MCF 10A (cell line): ENCODE data around the gene TXNRD1. TPM values are rescaled to one million over a fixed set of nuclear protein-coding genes. Genes with fewer than 3 reads are reported as not detected.

Source experiments
- BruUV-seq: library from RNA; stranded (reverse); fragments of 400-500 nt; replicated peaks from 2 replicates; lab custom pipeline; 2021; lab: Mats Ljungman, UMichigan
- CTCF ChIA-PET: fragments of 300-600 bp; sonication (Branson Sonifier 250); formaldehyde crosslinking; extraction: SDS; loops from one replicate; lab custom pipeline; 2021; ENCODE audit warnings: antibody characterized with exemption, inconsistent platforms; lab: Yijun Ruan, JAX
- POLR2A ChIA-PET: fragments of 300-600, 350-650 bp; sonication (Branson Sonifier 250); formaldehyde crosslinking; extraction: SDS; loops from one replicate; lab custom pipeline; 2020; ENCODE audit warnings: antibody characterized with exemption, inconsistent platforms; lab: Yijun Ruan, JAX
- DNase-seq: peaks from one replicate; pipeline ENCODE4 v3.0.0-alpha.2; 2018; ENCODE audit not compliant: unreplicated experiment
- H3K27ac Mint-ChIP-seq: one replicate; pipeline ENCODE4 v1.8.0; 2022; ENCODE audit warnings: mild to moderate bottlenecking, low read depth, mixed read lengths; ENCODE audit not compliant: unreplicated experiment
- H3K27me3 Mint-ChIP-seq: one replicate; pipeline ENCODE4 v1.8.0; 2022; ENCODE audit warnings: mixed read lengths; ENCODE audit not compliant: insufficient read depth, unreplicated experiment
- H3K36me3 Mint-ChIP-seq: one replicate; pipeline ENCODE4 v1.8.0; 2022; ENCODE audit warnings: mild to moderate bottlenecking, moderate library complexity, mixed read lengths; ENCODE audit not compliant: insufficient read depth, unreplicated experiment
- H3K4me1 Mint-ChIP-seq: one replicate; pipeline ENCODE4 v1.8.0; 2022; ENCODE audit warnings: mixed read lengths; ENCODE audit not compliant: insufficient read depth, unreplicated experiment
- H3K4me3 Mint-ChIP-seq: one replicate; pipeline ENCODE4 v1.8.0; 2022; ENCODE audit warnings: mild to moderate bottlenecking, moderate library complexity, mixed read lengths; ENCODE audit not compliant: unreplicated experiment
- H3K9me3 Mint-ChIP-seq: one replicate; pipeline ENCODE4 v1.8.0; 2022; ENCODE audit warnings: mixed read lengths; ENCODE audit not compliant: unreplicated experiment
- CTCF ChIP-seq: fragments of 200-600 bp; IDR thresholded peaks from one replicate; pipeline ENCODE4 v1.8.0; 2022; ENCODE audit warnings: antibody characterized with exemption, mild to moderate bottlenecking; ENCODE audit not compliant: unreplicated experiment
- intact Hi-C: fragments of 100-400 bp; cut with micrococcal nuclease; formaldehyde crosslinking; loops from 2 replicates; pipeline ENCODE4 v1.14.1; 2022
- total RNA-seq: library from RNA; stranded (reverse); gene quantifications from 2 replicates; pipeline ENCODE4 v1.2.3, GENCODE V29; 2022

Gene TXNRD1
- total RNA-seq, 1 experiment from 2014 or later = 64.0 TPM

DNA sequence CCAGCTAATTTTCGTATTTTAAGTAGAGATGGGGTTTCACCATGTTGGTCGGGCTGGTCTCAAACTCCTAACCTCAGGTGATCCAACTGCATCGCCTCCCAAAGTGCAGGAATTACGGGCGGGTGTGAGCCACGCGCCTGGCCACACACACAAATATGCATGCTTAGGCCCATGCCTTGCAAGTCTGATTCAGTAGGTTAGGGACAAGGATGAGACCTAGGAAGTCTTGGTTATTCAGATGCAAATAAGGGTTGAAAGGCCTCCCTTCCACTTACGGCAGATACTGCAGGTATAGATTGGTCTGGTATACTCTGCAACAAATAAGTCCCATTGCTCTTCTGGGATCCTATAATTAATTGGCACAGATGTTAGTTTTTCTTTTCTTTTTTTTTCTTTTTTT, 32.9 kb downstream of the TXNRD1 start:
- ChIA-PET POLR2A (no interaction called here), CTCF (no interaction called here)
- no peak for DNase-seq
- H3K27me3 Mint-ChIP-seq = no peaks in the 10 kb centered on the region
- H3K4me3 Mint-ChIP-seq = no peak overlapping the region
- no peaks in the 10 kb centered on the region for H3K9me3 Mint-ChIP-seq
- TF ChIP-seq CTCF = no peak
- peaks cover 6% of the 10 kb centered on the region for H3K36me3 Mint-ChIP-seq
- H3K4me1 Mint-ChIP-seq = no peaks in the 10 kb centered on the region
- intact Hi-C loops = no loop called here
- no peak overlapping the region for H3K27ac Mint-ChIP-seq
- no TSS peak for BruUV-seq

GRCh38 chr12:104249017-104249416, 33.4 kb downstream of the TXNRD1 start:
- ChIA-PET POLR2A (interaction anchor here (0.8 to 1.1 kb wide), 2 partner anchors 16 to 22 kb away, joined by 3 read pairs; no protein-coding TSS in a partner anchor), CTCF (no interaction called here)
- Mint-ChIP-seq H3K27me3 (no peaks in the 10 kb centered on the region), H3K4me3 (no peak overlapping the region), H3K9me3 (no peaks in the 10 kb centered on the region), H3K4me1 (no peaks in the 10 kb centered on the region), H3K36me3 (peaks cover 6% of the 10 kb centered on the region), H3K27ac (no peak overlapping the region)
- no peak for DNase-seq
- TF ChIP-seq CTCF = no peak
- BruUV-seq = no TSS peak
- intact Hi-C loops = no loop called here

GRCh38 chr12:104249898-104250297, 34.3 kb downstream of the TXNRD1 start:
- DNase-seq = no peak
- POLR2A ChIA-PET = interaction anchor here (1.0 to 1.1 kb wide), 2 partner anchors 23 to 72 kb away, joined by 3 to 4 read pairs; no protein-coding TSS in a partner anchor
- intact Hi-C loops = no loop called here
- peaks cover 6% of the 10 kb centered on the region for H3K36me3 Mint-ChIP-seq
- TF ChIP-seq CTCF = no peak
- no peaks in the 10 kb centered on the region for H3K4me1 Mint-ChIP-seq
- H3K4me3 Mint-ChIP-seq = no peak overlapping the region
- BruUV-seq = no TSS peak
- no peaks in the 10 kb centered on the region for H3K9me3 Mint-ChIP-seq
- CTCF ChIA-PET = no interaction called here
- no peaks in the 10 kb centered on the region for H3K27me3 Mint-ChIP-seq
- H3K27ac Mint-ChIP-seq = no peak overlapping the region

DNA sequence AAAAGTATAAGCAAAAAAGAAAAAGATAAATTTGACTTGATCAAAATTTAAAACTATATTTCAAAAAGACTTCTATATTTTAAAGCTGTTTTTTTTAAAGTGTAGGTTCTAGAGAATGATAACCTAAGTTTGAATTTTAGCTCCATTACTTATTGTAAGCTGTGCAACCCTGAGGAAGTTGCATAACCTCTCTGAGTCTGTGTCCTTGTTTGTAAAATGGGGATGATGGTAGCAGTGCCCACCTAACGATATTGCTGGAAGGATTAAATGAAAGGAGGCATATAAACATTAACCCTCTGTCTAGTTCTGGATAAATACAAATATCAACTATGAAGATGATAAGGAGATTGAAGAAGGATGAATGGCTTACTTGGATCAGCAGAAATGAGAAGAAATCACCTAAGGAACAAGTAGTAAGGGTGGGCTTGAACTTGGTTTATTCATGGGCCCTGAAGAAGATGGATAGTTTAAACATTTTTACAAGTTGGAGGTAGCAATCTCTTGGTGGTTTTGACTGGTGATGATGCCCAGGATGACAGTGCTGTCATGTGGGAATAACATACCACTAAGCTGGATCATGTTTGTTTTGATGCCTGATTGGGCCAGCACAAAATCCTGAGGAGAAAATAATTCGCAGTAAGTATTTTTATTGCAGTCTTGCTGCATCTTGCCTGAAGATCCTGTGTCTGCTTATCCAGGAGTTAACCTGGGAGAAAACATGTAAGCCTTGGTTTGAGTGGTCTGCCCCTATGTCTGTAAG, 35.0 kb downstream of the TXNRD1 start:
- no TSS peak for BruUV-seq
- Mint-ChIP-seq H3K4me1 (peaks cover 5% of the 10 kb centered on the region), H3K9me3 (no peaks in the 10 kb centered on the region), H3K36me3 (peaks cover 6% of the 10 kb centered on the region), H3K27me3 (no peaks in the 10 kb centered on the region), H3K4me3 (no peak overlapping the region), H3K27ac (no peak overlapping the region)
- intact Hi-C loops = no loop called here
- no peak for TF ChIP-seq CTCF
- DNase-seq = no peak
- ChIA-PET CTCF (no interaction called here), POLR2A (interaction anchor here (1.0 to 1.1 kb wide), 2 partner anchors 23 to 73 kb away, joined by 3 to 4 read pairs; no protein-coding TSS in a partner anchor)
